PC-3 (cell line): ENCODE results near the gene CHST11.

ENCODE experiments used
- EZH2phosphoT487 ChIP-seq: fragments of 300-600 bp; sonication (generic); IDR thresholded peaks from 2 replicates; pipeline ENCODE4 v1.6.1; 2018; ENCODE audit warnings: mild to moderate bottlenecking, antibody characterized with exemption, low read length, borderline replicate concordance
- TF ChIP-seq, protein P1 (sequence below): fragments of 300-600 bp; sonication (generic); conservative IDR thresholded peaks from 2 replicates; pipeline ENCODE4 v1.5.1; 2017; ENCODE audit warnings: antibody characterized with exemption, low read depth, mild to moderate bottlenecking, low read length

DNA sequence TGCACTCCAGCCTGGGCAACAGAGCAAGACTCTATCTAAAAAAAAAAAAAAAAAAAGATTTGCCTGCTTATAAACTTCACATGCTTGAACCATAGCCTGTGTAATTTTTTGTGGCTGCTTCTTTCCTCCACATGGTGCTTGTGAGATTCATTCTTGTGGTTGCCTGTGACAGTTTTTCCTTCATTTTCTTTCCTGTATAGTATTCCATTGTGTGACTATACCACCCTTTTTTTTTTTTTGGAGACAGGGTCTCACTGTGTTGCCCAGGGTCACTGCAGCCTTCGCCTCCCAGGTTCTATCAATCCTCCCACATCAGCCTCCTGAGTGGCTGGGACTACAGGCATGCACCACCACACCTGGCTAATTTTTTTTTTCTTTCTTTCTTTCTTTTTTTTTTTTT lies 22.6 kb upstream of the CHST11 start:
- TF ChIP-seq, protein P1, sequence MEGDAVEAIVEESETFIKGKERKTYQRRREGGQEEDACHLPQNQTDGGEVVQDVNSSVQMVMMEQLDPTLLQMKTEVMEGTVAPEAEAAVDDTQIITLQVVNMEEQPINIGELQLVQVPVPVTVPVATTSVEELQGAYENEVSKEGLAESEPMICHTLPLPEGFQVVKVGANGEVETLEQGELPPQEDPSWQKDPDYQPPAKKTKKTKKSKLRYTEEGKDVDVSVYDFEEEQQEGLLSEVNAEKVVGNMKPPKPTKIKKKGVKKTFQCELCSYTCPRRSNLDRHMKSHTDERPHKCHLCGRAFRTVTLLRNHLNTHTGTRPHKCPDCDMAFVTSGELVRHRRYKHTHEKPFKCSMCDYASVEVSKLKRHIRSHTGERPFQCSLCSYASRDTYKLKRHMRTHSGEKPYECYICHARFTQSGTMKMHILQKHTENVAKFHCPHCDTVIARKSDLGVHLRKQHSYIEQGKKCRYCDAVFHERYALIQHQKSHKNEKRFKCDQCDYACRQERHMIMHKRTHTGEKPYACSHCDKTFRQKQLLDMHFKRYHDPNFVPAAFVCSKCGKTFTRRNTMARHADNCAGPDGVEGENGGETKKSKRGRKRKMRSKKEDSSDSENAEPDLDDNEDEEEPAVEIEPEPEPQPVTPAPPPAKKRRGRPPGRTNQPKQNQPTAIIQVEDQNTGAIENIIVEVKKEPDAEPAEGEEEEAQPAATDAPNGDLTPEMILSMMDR = no peak
- no peak for TF ChIP-seq EZH2phosphoT487
